ENCODE results near the gene DEFB124.

DEFB124 gene

DNA sequence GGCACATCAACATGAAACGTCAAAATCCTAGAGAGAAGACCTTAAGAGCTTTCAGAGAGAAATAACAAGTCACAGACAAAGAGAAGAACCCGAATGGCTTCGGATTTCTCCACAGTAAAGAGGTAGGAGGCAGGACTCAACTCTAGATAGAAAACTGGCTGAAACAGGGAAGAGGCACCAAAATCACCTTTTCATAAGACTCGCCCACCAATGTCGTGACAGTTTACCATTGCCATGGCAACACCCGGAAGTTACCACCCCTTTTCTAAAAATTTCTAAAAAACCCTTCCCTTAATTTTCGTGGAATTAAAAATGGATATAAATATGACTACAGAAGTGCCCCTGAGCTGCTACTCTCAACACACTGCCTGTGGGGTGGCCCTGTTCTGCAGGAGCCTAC, 56.6 kb downstream of the DEFB124 start:
- Histone ChIP-seq H3K4me3 (no peak overlapping the region), H3K27me3 (no peaks in the 10 kb centered on the region), H3K9ac (no peak overlapping the region), H3K27ac (no peak overlapping the region), H3K9me3 (replicated peaks in 1 of 11) (no peaks in the 10 kb centered on the region), H3K36me3 (no peaks in the 10 kb centered on the region), H4K20me1 (no peaks in the 10 kb centered on the region), H3K4me2 (no peak overlapping the region), H3K4me1 (no peaks in the 10 kb centered on the region)
- no peak for TF ChIP-seq Cebpa-rat (IDR thresholded peaks at IDR 0.05)

DNA sequence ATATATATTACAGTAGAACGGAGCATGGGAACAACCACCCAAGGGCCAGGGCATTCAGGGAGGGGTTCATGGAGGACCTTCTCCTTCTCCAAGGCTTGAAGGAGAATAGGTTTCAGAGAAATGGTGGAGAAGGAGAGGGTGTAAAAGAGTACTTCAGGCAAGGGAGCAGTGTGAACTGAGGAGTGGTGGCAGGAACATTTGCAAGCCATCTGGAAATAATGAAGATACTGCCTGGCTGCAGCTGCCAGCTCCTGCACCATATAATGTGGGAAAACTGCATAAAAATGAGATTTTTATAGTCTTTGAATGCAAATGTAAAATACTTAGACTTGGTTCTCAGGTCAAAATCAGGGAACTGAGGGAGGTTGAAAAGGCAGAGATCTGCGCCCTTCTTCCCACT, 59.3 kb downstream of the DEFB124 start:
- no peak overlapping the region for H3K4me3 ChIP-seq
- no peak for TF ChIP-seq Cebpa-rat (IDR thresholded peaks at IDR 0.05)
- H3K4me1 ChIP-seq: no peaks in the 10 kb centered on the region
- no peak overlapping the region for H3K9ac ChIP-seq
- H3K27me3 ChIP-seq: no peaks in the 10 kb centered on the region
- no peaks in the 10 kb centered on the region for H4K20me1 ChIP-seq
- H3K36me3 ChIP-seq: no peaks in the 10 kb centered on the region
- no peak overlapping the region for H3K4me2 ChIP-seq
- no peak overlapping the region for H3K27ac ChIP-seq
- no peaks in the 10 kb centered on the region for H3K9me3 ChIP-seq (replicated peaks in 1 of 11)
